ENCODE data around the gene TMC2.

DNA sequence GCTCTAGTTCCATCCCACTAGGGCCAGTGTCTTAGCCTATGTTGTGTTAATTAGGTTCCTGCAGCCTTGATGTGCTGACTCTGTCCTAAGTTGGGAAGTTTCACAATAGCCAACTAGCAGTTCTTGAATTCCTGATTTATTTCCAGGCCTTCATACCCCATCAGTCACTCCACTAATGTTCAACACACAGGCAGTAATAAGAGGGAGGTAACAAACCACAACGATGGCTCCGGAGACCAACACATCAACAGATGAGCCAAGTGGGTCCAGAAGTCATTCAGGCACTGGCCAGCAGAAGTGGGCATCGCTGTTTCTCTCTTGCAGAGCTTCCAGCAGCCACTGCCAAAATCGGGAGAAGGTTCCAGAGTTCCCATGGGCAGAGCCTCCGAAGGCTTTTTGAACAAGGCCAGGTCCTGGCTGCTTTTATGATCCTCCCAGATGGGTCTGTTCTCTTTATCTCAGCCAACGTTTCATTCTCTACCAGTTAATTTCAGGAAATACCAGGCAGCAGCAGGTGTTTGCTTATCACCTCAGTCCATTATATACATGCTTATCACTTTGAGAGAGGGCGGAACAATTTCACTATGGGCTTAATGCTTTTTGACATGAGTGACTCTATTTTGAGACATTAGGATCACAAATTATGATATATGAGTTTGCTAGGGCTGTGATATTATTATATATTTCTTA is 67.6 kb downstream of the TMC2 start:
- TF ChIP-seq, protein P1, sequence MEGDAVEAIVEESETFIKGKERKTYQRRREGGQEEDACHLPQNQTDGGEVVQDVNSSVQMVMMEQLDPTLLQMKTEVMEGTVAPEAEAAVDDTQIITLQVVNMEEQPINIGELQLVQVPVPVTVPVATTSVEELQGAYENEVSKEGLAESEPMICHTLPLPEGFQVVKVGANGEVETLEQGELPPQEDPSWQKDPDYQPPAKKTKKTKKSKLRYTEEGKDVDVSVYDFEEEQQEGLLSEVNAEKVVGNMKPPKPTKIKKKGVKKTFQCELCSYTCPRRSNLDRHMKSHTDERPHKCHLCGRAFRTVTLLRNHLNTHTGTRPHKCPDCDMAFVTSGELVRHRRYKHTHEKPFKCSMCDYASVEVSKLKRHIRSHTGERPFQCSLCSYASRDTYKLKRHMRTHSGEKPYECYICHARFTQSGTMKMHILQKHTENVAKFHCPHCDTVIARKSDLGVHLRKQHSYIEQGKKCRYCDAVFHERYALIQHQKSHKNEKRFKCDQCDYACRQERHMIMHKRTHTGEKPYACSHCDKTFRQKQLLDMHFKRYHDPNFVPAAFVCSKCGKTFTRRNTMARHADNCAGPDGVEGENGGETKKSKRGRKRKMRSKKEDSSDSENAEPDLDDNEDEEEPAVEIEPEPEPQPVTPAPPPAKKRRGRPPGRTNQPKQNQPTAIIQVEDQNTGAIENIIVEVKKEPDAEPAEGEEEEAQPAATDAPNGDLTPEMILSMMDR (IDR thresholded peaks at IDR 0.05; ENCODE audit: insufficient read depth, low read length, poor library complexity, severe bottlenecking) = no peak
- TF ChIP-seq EZH2phosphoT487 (conservative IDR thresholded peaks at IDR 0.05; ENCODE audit: low read length) = no peak
